ENCODE measurements around the gene RBM38.

Gene RBM38

DNA sequence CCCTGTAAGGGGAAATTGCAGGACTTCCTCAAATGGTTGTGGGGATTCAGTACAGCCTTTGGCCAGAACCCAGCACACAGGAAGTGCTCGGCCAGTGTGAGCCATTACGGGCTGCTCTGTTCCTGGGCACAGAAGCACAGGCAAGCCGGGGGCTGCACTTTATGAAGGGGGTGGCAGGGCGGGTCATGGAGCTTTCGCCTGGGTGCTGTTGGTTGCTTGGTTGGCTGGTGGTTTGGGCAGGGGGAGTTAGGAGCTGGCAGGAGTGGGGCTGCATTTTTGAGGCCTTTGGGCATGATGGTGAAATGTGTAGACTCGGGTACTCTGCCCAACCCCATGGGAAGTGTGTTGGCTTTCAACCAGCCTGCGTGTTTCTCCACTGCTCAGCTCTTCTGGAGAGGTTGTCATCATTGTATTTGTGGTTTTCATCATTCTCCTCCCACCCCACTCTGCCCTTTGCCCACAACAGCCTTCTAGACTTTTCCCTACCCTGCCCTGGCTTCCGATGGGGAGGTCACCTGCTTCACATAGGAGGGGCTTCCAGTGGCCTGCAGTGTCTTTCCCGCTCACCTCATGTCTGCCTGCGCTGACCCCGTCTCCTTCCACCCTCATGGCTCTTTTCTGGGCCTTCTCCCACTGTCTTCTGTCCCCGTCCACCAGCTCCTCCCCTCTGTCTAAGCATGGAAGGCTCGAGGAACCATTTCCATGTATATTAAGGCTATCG is 16.1 kb upstream of the RBM38 start:
- DNase-seq (ENCODE audit: low spot score) = no peak

DNA sequence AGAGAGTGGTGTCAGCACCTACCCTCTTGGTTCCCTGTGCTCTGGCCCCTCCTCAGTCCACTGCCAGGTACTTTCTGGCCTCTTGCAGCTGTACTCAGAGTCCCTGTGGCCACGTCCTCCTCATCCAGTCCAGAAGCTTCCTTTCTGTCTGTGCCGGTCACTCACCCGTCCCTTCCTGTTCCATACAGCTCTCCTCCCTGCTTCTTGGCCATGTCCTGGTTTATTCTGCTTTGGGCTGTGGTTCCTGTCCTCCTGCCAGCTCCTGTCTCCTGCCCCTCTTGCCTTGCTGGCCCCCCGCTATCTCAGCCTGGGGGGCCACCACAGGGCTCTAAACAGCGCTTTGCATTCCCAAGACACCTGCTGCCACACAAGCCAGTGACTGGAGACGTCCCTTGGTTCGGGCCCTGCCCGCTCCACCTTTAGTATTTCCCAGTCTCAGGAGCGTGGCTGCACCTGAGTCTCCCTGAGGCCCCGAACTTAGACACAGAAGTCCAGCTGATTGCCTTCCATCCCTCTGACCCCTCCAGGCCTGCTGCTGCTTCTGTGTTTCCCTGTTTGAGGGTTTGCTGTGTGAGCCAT is 15.5 kb upstream of the RBM38 start:
- DNase-seq (ENCODE audit: low spot score) = no peak

DNA sequence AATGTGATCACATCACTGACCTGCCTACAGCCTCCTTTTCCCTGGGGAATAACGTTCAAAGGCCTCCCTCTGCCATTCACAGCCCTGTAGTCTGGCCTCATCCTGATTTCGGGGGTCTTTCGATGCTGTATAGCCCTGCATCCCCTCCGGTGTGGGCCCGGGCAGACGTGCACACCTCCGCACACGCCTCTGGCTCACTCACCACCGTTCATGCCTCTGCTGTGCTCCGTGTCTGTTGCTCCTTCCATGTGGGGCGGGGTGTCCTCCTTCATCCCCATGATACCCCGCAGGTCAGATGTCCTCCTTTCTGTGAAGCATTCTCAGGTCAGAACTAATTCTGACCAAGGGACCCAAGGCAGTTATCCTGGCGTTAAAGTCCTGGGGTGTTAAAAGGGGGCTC is 13.8 kb upstream of the RBM38 start:
- DNase-seq (ENCODE audit: low spot score) = no peak

DNA sequence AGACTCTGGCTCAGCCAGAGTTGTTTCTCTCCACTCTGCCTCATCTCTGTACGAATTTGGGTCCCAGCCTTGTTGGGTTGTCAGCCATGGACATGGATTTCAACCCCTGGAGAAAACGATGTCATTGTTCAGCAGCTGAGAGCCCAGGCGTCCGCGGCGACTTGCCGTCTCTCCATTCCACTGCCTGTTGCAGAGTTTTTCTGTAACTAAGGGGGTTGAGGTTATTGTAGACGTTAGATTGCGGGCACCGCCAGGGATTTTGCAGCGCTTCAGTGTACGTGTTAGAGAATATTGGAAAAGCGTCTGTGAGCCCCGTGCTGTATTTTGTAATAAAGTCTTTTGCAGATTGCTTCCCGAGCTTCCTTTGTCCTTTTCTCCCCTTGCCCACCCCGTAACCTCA is 13.1 kb upstream of the RBM38 start:
- no peak for DNase-seq (ENCODE audit: low spot score)

DNA sequence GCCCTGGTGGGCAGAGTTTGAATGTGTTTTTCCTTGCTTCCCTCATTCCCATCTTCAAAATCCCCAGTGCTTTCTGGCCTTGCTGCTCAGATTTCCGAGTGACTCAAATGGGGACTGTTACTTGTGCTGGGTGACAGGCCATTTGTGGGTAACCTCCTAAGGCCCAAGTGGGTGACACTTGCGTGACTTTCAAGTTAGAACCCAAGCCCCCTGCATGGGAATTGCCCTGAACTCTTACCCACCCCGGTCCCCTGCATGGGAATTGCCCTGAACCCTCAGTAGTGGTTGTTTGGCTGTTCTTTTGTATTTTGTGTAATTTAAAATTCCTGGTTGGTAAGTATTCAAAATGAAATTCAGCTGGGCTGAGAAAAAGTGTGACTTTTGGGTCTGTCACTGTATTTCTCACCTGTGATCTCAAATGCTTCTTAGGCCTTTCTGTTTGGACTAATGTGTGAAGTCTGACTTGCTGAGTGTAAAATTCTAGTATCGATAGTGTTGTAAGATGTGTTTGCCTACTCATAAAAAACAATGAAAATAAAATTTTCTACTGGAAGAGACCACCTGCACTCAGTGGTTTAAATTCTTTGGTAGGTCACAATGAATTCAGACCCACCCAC is 12.4 kb upstream of the RBM38 start:
- no peak for DNase-seq (ENCODE audit: low spot score)

DNA sequence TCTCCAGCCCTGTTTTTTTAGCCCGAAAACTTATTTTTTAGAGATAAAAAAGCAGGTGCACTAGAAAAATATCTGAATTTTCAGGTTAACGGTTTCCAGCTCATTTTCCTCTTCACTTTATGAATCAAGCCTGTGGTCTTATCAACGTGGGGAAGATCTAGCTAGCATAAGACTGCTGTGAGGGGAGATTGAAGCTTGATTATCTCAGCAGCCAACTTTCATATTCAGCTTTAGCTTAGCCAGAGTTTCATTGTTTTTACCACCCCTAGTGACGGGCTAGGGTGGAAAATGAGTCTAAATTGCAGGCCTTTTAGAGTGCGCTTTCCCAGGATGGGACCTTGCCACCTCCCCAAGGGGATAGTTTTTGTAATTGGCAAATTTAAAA is 11.9 kb upstream of the RBM38 start:
- no peak for DNase-seq (ENCODE audit: low spot score)

DNA sequence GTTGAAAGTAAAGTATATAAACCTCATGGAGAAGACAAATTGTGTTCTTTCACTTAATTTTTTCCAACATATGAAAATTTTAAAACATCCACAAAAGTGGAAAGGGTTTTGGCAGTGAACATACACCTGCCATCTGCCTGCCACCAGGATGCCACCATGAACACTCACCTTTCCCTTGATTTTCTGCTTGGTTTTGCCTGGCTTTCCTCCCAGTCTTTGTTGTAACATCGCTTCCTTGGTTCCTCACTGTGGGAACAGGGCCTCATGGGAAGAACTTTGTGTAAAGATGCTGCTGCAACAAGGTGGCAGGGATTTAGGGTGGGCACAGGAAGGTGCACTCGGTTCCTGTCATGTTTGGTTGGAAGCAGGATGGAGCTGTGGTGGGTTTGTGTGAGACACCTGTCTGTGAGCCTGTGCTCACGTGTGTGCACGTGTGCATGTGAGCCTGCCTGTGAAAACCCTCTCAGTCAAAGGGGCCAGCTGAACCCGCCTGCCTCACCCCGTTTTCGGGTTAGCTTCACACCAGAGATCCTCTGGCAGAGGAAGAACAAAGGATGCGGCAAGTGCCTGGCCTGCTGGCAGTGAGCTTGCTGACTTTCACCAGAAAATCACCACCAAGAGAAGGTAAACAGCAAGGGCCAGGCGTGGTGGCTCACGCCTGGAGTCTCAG is 11.0 kb upstream of the RBM38 start:
- no peak for DNase-seq (ENCODE audit: low spot score)

DNA sequence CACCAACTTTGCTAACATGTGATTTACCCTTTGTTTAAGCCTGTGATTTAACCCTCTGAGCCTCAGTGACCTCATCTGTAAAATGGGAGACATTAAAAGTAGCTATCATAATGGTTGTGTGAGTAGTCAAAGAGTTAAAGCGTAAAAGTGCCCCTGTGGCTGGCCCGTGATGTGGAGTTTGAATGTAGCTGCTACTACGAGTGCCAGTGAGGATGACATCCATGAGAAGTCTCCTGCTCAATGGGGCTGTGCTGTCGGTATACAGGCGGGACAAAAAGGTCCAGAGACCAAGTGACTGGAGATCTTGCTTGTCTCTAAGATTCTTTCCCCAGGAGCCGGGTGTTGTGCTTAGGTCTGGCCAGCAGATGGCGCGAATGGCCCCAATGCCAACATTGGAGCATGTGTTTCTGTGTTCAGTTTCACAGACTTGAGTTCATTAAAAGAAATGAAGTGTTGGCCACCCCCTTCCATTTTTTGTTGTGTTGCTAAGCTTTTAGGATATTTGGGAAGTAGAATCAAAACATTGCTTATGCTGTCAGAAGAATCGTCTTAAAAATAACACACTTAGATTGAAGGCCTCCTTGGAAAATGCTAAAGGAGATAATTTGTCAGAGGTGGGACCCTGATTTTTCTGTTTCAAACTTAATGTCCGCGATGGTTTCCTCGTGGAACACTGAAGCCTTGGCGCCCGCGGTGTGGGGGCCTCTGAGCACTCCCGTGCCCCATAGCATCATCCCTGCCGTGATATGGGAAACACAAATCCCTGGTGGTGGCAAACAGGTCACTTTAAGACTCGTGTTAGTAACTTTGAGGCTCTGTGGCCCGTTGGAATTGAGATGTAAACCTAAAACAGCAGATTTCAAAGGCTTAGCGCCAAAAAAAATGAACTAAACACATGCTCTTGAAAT is 9.3 kb upstream of the RBM38 start:
- DNase-seq (ENCODE audit: low spot score) = peak; percentile 89

DNA sequence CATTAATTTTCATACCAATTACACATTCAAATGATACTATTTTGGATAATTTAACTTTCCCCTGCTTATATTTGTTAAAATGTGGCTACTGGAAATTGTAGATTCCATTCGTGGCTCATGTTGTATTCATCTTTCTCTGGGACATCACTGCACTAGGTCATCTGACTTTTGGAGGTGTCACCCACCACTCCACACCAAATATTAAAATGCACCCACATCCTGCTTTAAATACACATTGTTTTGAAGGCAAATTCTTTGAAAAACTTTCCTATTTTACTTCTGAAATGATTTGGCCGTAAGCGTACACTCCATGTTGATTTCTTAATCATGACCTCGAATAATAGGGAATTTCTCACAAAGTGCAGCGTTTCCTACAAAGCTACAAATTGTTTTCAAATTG is 8.7 kb upstream of the RBM38 start:
- DNase-seq (ENCODE audit: low spot score) = no peak

DNA sequence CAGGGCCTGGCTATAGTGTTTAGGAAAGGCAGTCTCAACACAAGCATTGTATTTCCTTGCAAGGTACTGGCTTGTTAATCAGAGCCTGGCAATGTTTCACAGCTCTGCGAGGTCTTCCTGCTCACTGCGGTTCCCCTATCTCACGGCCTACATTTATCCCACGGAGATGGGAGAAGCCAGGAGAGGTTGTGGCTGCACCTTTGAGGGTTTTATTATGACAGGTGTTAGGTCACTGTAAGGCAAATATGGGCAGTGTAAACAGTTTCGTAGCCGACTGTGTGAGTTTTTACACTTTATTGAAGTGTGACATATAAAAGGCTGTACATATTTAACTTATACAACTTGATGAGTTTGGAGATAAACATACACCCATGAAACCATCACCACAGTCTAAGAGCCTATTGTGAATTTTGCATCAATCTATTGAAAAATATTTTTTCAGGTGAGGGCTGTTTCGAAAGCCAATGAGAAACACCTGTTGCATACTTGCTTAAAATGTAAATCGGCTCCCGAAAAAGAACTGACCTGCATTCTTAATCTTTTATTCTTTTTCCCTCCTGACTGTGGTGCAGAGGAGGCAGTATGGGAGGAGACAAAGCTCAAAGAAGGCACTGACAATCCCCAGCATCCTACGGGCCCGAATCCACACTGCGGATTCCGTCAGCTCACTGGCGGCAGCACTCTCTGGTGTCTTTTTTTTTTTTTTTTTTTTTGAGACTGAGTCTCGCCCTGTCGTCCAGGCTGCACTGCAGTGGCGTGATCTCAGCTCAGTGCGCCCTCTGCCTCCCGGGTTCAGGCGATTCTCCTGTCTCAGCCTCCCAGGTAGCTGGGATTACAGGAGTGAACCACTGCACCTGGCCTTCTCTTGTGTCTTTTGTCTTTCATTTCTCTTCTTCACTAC is 7.5 kb upstream of the RBM38 start:
- DNase-seq (ENCODE audit: low spot score) = no peak

DNA sequence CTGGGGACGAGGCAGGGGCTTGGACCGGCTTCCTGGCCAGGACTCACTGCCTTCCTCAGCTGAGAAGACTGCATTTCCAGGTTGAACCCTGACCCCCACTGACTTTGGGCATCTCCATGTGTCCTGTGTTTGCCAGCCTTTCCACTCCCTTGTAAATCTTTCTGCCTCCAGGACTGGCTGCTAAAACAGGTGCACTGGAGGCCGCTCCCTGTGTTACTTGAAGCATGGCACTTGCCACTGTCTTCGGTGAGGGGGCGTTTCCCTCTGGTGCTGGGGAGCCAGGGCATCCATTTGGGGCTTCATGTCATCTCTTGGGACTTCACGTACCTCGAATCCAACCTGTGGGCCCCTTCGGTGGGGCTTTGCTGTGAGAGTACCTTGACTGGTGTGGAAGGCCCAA is 6.7 kb upstream of the RBM38 start:
- DNase-seq (ENCODE audit: low spot score) = no peak

DNA sequence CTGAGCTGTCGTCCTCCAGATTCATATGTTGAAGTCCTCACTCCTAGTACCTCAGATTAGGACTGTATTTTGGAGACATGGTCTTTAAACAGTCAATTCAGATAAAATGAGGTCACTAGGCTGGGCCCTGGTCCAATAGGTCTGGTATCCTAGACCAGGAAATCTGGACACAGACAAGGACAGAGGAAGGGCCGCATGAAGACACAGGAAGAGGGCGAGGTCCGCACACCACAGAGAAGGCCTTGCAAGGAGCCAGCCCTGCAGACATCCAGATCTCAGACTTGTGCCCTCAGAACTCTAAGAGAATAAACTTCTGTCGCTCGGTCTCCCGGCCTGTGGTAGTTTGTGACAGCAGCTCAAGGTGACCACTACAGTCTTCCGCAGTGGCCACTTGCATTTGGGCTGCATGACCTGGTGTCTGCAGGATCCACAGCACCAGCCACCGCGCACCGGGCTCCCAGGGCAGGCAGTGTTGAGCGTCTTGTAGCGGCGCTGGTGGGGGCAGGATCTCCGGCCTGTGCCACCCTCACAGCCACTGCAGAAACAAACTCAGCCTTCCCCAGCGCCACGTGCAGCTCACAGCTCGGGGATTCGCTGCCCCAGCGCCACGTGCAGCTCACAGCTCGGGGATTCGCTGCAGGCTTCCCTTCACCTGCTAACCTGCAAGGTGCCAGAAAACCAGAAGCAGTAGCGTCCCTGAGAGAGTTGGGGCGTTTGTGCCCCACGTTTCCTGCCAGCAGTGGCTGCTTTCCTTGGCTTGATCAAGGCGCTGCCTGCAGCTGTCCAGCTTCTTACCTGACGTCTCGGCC is 6.0 kb upstream of the RBM38 start:
- DNase-seq (ENCODE audit: low spot score) = no peak

DNA sequence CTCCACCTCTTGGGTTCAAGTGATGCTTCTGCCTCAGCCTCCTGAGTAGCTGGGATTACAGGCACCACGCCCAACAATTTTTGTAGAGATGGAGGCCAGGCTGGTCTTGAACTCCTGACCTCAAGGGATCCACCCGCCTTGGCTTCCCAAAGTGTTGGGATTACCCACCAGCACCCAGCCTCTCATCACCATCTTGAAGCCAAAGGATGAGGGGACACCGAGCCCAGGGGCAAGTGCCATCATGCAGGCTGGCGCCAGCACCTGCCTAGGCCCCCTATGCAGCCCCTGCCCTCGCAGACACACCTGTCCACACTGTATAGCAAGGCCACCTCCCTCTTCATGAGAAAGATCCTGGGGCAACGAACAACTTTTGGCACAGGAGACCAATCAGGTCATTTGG is 5.3 kb upstream of the RBM38 start:
- no peak for DNase-seq (ENCODE audit: low spot score)

DNA sequence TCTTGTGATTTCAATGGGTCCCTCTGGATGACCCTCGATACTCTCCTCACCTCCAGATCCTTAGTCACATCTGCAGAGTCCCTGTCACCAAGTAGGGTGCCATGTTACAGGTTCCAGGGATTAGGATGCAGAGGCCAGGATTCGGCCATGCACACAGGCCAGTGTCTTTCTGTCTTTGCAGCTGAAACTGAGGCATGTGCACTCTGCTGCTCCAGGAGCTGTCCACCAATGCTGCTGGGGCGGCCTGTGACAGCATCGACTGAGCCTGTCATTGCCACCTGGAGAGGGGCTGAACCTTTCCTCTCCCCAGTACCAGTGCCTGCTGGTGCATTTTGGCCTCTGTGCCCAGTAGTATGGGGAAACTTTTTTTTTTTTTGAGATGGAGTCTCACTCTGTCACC is 4.4 kb upstream of the RBM38 start:
- DNase-seq (ENCODE audit: low spot score) = no peak

DNA sequence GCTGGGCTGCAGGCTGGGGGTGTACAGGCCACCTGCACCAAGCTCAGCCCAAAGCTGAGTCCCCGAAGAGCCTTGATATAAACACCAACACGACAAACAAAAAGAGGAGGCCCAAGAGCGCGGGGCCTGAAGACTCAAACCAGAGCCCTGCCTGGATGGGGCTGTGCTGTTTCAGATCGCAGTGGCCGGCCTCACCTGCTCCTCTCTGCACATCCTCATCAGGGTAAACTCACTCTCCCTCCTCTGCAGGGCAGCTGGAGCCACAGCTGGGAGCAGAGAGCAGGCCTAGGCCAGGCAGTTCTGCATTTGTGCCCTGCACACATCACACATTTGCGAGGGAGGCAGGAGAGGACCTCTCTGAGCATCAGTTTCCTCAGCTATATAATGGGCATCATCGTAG is 3.7 kb upstream of the RBM38 start:
- peak; percentile 49 for DNase-seq (ENCODE audit: low spot score)

DNA sequence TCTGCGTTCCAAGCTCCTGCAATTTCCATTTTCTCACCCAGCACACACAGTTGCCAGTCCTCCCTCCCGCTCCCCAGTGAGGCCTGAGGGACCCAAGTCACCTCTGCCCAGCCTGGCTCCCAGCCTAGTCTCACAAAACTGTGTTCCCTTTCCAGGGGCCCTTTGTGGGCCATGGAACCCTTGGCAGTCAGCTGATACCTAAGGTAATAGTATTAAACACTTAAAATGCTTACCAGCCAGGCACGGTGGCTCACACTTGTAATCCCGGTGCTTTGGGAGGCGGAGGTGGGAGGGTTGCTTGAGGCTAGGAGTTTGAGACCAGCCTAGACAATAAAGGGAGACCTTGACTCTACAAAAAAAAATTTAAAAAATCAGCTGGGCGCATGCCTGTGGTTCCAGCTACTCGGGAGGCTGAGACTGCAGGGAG is 3.2 kb upstream of the RBM38 start:
- DNase-seq (ENCODE audit: low spot score) = no peak

DNA sequence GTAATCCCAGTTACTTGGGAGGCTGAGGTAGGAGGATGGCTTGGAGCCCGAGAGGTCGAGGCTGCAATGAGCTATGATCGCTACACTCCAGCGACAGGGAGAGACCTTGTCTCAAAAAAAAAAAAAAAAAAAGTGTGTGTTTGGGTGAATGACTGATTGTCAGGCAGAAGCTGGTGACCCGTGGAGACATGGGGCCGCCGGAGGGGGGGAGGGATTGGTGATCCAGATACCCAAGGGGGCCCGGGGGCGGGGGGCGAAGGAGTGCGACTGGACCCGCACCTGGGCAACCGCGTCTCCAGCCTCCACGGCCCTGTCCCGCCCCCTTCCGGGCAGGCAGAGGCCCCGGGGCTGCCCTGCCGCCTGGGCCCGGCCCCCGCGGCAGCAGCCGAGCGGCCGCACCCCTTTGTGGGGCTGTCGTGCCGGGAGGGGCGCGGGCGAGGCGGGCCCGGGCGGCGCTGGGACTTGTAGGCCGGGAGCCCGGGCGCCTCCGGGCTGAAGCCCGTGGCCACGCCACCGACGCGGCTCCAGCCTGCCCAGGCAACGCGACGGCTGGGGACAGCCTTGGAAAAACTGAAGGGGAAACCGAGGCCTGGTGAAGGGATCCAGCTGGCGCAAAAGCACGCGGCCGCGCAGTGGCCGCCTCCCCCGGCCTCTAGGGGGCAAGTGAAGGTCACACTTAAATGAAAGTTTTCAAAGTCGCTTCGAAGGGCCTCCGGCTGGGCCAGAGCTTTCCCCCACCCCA is 2.1 kb upstream of the RBM38 start:
- DNase-seq (ENCODE audit: low spot score) = peak; percentile 79

DNA sequence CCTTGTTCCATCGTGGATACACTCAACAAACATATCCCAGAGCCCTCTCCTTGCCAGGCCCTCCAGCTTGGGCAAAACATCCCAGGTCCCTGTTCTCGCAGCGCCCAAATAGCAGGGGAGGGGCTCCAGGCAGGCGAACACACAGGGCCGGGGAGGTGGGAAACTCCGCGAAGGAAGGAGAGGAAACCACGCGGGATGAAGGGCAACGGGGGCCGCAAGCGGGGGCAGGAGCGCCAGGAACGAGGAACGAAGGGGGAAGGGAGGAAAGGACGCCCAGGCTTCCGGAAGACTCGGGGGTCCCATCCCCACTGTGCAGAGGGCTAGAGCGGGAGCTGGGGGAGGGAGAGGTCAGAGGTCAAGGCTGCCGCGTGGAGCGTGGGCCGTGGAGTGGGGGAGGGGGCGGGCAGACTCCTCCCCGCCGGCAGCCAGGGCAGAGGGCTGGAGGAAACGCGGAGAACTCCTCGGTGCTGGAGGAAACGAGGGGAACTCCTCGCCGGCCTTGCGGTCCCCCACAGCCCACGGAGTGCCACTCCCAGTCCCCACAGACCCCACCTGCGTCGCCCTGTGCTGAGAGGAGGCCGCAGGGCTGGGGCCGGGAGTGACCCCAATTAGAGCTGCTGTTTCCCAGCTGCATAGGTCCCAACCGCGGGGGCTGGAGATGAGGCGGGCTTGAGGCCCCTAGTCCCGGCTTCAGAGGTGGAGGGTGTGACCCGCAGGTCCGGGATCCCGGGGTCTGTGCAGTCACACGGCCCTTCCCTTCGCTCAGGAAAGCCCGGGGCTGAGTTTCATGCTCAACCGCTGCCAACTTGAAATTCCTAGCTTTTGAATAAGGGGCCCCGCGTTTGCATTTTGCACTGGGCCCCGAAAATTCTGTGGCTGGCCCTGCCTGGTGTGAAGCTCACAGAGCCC is 1.2 kb upstream of the RBM38 start:
- DNase-seq (ENCODE audit: low spot score) = peak; percentile 60
